ENCODE measurements around the gene NPC1L1. TPM values are rescaled to one million over a fixed set of nuclear protein-coding genes. Genes with fewer than 3 reads are reported as not detected.
"Not testable (repeated sequence)": the region's sequence is repeated elsewhere in the genome, so short reads cannot be mapped to it uniquely, and the experiment has no call there.

Gene NPC1L1
- total RNA-seq, 2 donors from 2014 or later = 0.85 to 2.2 TPM

GRCh38 chr7:44564606-44565005 is 23.5 kb upstream of the NPC1L1 start:
- no peaks in the 10 kb centered on the region for H3K27me3 ChIP-seq (replicated peaks; ENCODE audit: insufficient read depth)
- H3K4me3 ChIP-seq = no peak overlapping the region
- TF ChIP-seq CTCF (IDR thresholded peaks at IDR 0.05) = no peak
- no peaks in the 10 kb centered on the region for H3K4me1 ChIP-seq (ENCODE audit: control insufficient read depth in 1 of 2, low read depth in 2 of 2)
- DNase-seq (ENCODE audit: low spot score) (no peak), ATAC-seq (ENCODE audit: insufficient number of reproducible peaks, low FRiP score, low read depth) (no peak)
- H3K36me3 ChIP-seq = peaks cover 42% of the 10 kb centered on the region
- H3K27ac ChIP-seq = no peak overlapping the region
- H3K9me3 ChIP-seq = no peaks in the 10 kb centered on the region

GRCh38 chr7:44563171-44563679 is 22.1 kb upstream of the NPC1L1 start:
- H3K9me3 ChIP-seq = no peaks in the 10 kb centered on the region
- no peak overlapping the region for H3K27ac ChIP-seq
- ATAC-seq (ENCODE audit: insufficient number of reproducible peaks, low FRiP score, low read depth) = no peak
- H3K4me3 ChIP-seq = no peak overlapping the region
- DNase-seq (ENCODE audit: low spot score) = no peak
- TF ChIP-seq CTCF (IDR thresholded peaks at IDR 0.05) = no peak
- peaks cover 28% of the 10 kb centered on the region for H3K36me3 ChIP-seq
- no peaks in the 10 kb centered on the region for H3K4me1 ChIP-seq (ENCODE audit: control insufficient read depth in 1 of 2, low read depth in 2 of 2)
- H3K27me3 ChIP-seq (replicated peaks; ENCODE audit: insufficient read depth) = no peaks in the 10 kb centered on the region

GRCh38 chr7:44562622-44562962 is 21.5 kb upstream of the NPC1L1 start:
- not testable (repeated sequence) for H3K9me3 ChIP-seq; H3K4me1 ChIP-seq (ENCODE audit: control insufficient read depth in 1 of 2, low read depth in 2 of 2); DNase-seq (ENCODE audit: low spot score); ATAC-seq (ENCODE audit: insufficient number of reproducible peaks, low FRiP score, low read depth); H3K27ac ChIP-seq; H3K4me3 ChIP-seq; H3K27me3 ChIP-seq (replicated peaks; ENCODE audit: insufficient read depth)
- H3K36me3 ChIP-seq = peaks cover 22% of the 10 kb centered on the region

GRCh38 chr7:44561962-44562621 is 21.0 kb upstream of the NPC1L1 start:
- ATAC-seq (ENCODE audit: insufficient number of reproducible peaks, low FRiP score, low read depth) = no peak
- no peak for TF ChIP-seq CTCF (IDR thresholded peaks at IDR 0.05)
- no peak for DNase-seq (ENCODE audit: low spot score)

GRCh38 chr7:44561481-44561880 is 20.4 kb upstream of the NPC1L1 start:
- Histone ChIP-seq H3K9me3 (no peaks in the 10 kb centered on the region), H3K27ac (no peak overlapping the region), H3K4me3 (no peak overlapping the region), H3K27me3 (replicated peaks; ENCODE audit: insufficient read depth) (no peaks in the 10 kb centered on the region), H3K4me1 (ENCODE audit: control insufficient read depth in 1 of 2, low read depth in 2 of 2) (no peaks in the 10 kb centered on the region), H3K36me3 (peaks cover 18% of the 10 kb centered on the region)
- ATAC-seq (ENCODE audit: insufficient number of reproducible peaks, low FRiP score, low read depth) = no peak
- no peak for TF ChIP-seq CTCF (IDR thresholded peaks at IDR 0.05)
- DNase-seq (ENCODE audit: low spot score) = no peak

More at GRCh38 chr7:44561962-44562621, 21.0 kb upstream of the NPC1L1 start:
- H3K9me3 ChIP-seq = no peaks in the 10 kb centered on the region
- no peaks in the 10 kb centered on the region for H3K4me1 ChIP-seq (ENCODE audit: control insufficient read depth in 1 of 2, low read depth in 2 of 2)
- no peak overlapping the region for H3K27ac ChIP-seq
- H3K4me3 ChIP-seq = no peak overlapping the region
- peaks cover 20% of the 10 kb centered on the region for H3K36me3 ChIP-seq
- no peaks in the 10 kb centered on the region for H3K27me3 ChIP-seq (replicated peaks; ENCODE audit: insufficient read depth)

GRCh38 chr7:44559485-44559884 is 18.4 kb upstream of the NPC1L1 start:
- Histone ChIP-seq H3K9me3 (no peaks in the 10 kb centered on the region), H3K4me1 (ENCODE audit: control insufficient read depth in 1 of 2, low read depth in 2 of 2) (no peaks in the 10 kb centered on the region), H3K27me3 (replicated peaks; ENCODE audit: insufficient read depth) (no peaks in the 10 kb centered on the region), H3K27ac (no peak overlapping the region), H3K36me3 (peaks cover 6% of the 10 kb centered on the region), H3K4me3 (no peak overlapping the region)
- ATAC-seq (ENCODE audit: insufficient number of reproducible peaks, low FRiP score, low read depth) (no peak), DNase-seq (ENCODE audit: low spot score) (no peak)
- no peak for TF ChIP-seq CTCF (IDR thresholded peaks at IDR 0.05)
